OCI-LY1 (cell line): ENCODE measurements around the gene MVB12B.

Source experiments
- H2AFZ ChIP-seq: fragments of 200-600 bp; sonication (generic), shearing (Covaris generic); 2 replicates; pipeline ENCODE4 v1.6.0; 2014; ENCODE audit warnings: antibody characterized with exemption, mild to moderate bottlenecking, low read length
- H3F3A ChIP-seq: fragments of 200-600 bp; sonication (generic), shearing (Covaris generic); 2 replicates; pipeline ENCODE4 v1.6.0; 2014; ENCODE audit warnings: mild to moderate bottlenecking, antibody characterized with exemption, low read length, moderate library complexity; ENCODE audit not compliant: insufficient read depth
- H3K27ac ChIP-seq: fragments of 200-600 bp; sonication (generic); 2 replicates; pipeline ENCODE4 v1.5.1; 2014; ENCODE audit warnings: low read length, mixed run types, mild to moderate bottlenecking, low read depth; ENCODE audit not compliant: poor library complexity, severe bottlenecking
- H3K27me3 ChIP-seq: fragments of 200-600 bp; sonication (generic); 2 replicates; pipeline ENCODE4 v1.6.0; 2014; ENCODE audit warnings: antibody characterized with exemption, mild to moderate bottlenecking, low read length, moderate library complexity; ENCODE audit not compliant: insufficient read depth
- H3K36me3 ChIP-seq: fragments of 200-600 bp; sonication (generic); 2 replicates; pipeline ENCODE4 v1.6.1; 2014; ENCODE audit warnings: mild to moderate bottlenecking, antibody characterized with exemption, low read length, moderate library complexity, mixed read lengths; ENCODE audit not compliant: insufficient read depth
- H3K4me1 ChIP-seq: fragments of 200-600 bp; sonication (generic); 2 replicates; pipeline ENCODE4 v1.5.1; 2014; ENCODE audit warnings: mild to moderate bottlenecking, low read length, moderate library complexity; ENCODE audit not compliant: insufficient read depth, severe bottlenecking
- H3K4me2 ChIP-seq: fragments of 200-600 bp; sonication (generic), shearing (Covaris generic); 2 replicates; pipeline ENCODE4 v1.6.1; 2014; ENCODE audit warnings: low read length
- H3K4me3 ChIP-seq: fragments of 200-600 bp; sonication (generic); 2 replicates; pipeline ENCODE4 v1.5.1; 2014; ENCODE audit warnings: low read length, low read depth, mild to moderate bottlenecking, mixed read lengths; ENCODE audit not compliant: poor library complexity, severe bottlenecking
- H3K79me2 ChIP-seq: fragments of 200-600 bp; shearing (Covaris generic); 2 replicates; pipeline ENCODE4 v1.6.1; 2016; ENCODE audit warnings: mixed run types, low read length, mixed read lengths; ENCODE audit not compliant: insufficient read depth
- H3K9ac ChIP-seq: fragments of 200-600 bp; sonication (generic), shearing (Covaris generic); 2 replicates; pipeline ENCODE4 v1.6.1; 2014; ENCODE audit warnings: mild to moderate bottlenecking, low read length, mixed read lengths
- H3K9me2 ChIP-seq: fragments of 200-600 bp; sonication (generic), shearing (Covaris generic); 2 replicates; pipeline ENCODE4 v1.6.1; 2014; ENCODE audit warnings: low read depth, mild to moderate bottlenecking, low read length, mixed read lengths
- H3K9me3 ChIP-seq: fragments of 200-600 bp; shearing (Covaris generic); 2 replicates; pipeline ENCODE4 v1.6.1; 2014; ENCODE audit warnings: low read length, mixed read lengths
- H4K20me1 ChIP-seq: fragments of 200-600 bp; sonication (generic), shearing (Covaris generic); 2 replicates; pipeline ENCODE4 v1.6.0; 2016; ENCODE audit warnings: mild to moderate bottlenecking, low read length; ENCODE audit not compliant: insufficient read depth
- EZH2 ChIP-seq: fragments of 200-600 bp; sonication (generic), shearing (Covaris generic); IDR thresholded peaks from 2 replicates; pipeline ENCODE4 v1.8.0; 2017; ENCODE audit warnings: borderline replicate concordance, mixed run types, mild to moderate bottlenecking, antibody characterized with exemption, low read length, moderate library complexity, mixed read lengths
- TF ChIP-seq, protein P1 (sequence below): fragments of 200-600 bp; sonication (generic), shearing (Covaris generic); IDR thresholded peaks from 2 replicates; pipeline ENCODE4 v1.5.1; 2017; ENCODE audit warnings: mild to moderate bottlenecking, antibody characterized with exemption, low read length, moderate library complexity, mixed read lengths

MVB12B gene

DNA sequence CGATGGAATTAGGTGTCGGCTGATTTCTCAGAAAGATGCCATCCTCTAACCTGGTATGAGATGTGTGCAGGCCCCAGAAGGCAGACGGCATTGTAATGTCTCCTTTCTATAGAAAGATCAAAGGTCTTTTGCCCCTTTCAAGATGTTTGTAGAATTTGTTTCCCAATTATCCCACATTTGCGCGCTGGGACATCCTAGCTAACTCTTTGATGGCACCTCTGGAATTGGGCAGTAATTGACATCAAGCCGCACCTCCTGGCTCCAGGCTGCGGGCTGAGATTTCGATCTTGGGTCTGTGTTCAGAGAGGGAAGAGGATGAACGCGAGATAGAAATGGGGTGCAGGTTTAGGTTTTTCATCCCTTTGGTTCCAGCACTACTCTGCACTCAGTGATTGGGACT, 202.3 kb downstream of the MVB12B start:
- no peaks in the 10 kb centered on the region for H3K79me2 ChIP-seq
- H3K36me3 ChIP-seq: no peaks in the 10 kb centered on the region
- TF ChIP-seq, protein P1, sequence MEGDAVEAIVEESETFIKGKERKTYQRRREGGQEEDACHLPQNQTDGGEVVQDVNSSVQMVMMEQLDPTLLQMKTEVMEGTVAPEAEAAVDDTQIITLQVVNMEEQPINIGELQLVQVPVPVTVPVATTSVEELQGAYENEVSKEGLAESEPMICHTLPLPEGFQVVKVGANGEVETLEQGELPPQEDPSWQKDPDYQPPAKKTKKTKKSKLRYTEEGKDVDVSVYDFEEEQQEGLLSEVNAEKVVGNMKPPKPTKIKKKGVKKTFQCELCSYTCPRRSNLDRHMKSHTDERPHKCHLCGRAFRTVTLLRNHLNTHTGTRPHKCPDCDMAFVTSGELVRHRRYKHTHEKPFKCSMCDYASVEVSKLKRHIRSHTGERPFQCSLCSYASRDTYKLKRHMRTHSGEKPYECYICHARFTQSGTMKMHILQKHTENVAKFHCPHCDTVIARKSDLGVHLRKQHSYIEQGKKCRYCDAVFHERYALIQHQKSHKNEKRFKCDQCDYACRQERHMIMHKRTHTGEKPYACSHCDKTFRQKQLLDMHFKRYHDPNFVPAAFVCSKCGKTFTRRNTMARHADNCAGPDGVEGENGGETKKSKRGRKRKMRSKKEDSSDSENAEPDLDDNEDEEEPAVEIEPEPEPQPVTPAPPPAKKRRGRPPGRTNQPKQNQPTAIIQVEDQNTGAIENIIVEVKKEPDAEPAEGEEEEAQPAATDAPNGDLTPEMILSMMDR: no peak
- no peak for TF ChIP-seq EZH2
- H2AFZ ChIP-seq: no peak overlapping the region
- H3K27ac ChIP-seq: no peak overlapping the region
- H3K9me3 ChIP-seq: no peaks in the 10 kb centered on the region
- no peak overlapping the region for H3K4me3 ChIP-seq
- H3K4me1 ChIP-seq: peaks cover 9% of the 10 kb centered on the region
- no peak overlapping the region for H3K4me2 ChIP-seq
- no peaks in the 10 kb centered on the region for H3F3A ChIP-seq
- no peaks in the 10 kb centered on the region for H4K20me1 ChIP-seq
- H3K9ac ChIP-seq: no peak overlapping the region
- peaks cover 4% of the 10 kb centered on the region; the same call in 1 of the 2 replicates for H3K27me3 ChIP-seq
- H3K9me2 ChIP-seq: no peaks in the 10 kb centered on the region

DNA sequence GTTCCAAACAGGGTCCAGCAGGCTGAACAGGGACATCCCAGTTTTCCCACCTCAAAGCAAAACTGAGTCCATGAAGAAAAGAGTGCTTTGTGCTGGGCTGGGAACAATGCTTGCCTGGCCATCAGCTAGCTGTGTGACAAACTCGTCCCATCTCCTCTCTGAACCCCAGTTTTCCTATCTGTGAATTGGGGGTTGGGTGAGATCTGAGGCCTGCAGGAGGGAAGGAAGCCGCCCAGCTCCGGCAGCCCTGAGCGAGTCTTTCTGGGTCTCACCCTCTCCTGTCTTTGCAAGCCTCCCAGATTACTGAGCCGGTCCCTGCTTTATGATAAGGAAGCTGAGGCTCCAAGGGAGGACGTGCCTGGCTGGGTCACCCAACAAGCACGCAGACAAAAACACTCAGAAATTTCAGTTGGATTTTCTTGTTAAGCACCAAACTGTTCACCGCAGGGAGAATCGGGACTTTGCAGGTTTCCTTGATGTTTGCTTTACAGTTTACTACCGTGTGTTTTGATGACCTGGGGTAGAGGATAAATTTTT, 204.5 kb downstream of the MVB12B start:
- H4K20me1 ChIP-seq: no peaks in the 10 kb centered on the region
- no peaks in the 10 kb centered on the region for H3K36me3 ChIP-seq
- H3K27me3 ChIP-seq: peaks cover 4% of the 10 kb centered on the region; the same call in 1 of the 2 replicates
- no peak overlapping the region for H2AFZ ChIP-seq
- TF ChIP-seq, protein P1: no peak
- no peak for TF ChIP-seq EZH2
- no peak overlapping the region for H3K4me2 ChIP-seq
- H3K79me2 ChIP-seq: no peaks in the 10 kb centered on the region
- H3K9me3 ChIP-seq: no peaks in the 10 kb centered on the region
- H3K4me1 ChIP-seq: peaks cover 14% of the 10 kb centered on the region
- no peaks in the 10 kb centered on the region for H3F3A ChIP-seq
- H3K27ac ChIP-seq: no peak overlapping the region
- H3K9ac ChIP-seq: no peak overlapping the region
- H3K4me3 ChIP-seq: no peak overlapping the region
- no peaks in the 10 kb centered on the region for H3K9me2 ChIP-seq

DNA sequence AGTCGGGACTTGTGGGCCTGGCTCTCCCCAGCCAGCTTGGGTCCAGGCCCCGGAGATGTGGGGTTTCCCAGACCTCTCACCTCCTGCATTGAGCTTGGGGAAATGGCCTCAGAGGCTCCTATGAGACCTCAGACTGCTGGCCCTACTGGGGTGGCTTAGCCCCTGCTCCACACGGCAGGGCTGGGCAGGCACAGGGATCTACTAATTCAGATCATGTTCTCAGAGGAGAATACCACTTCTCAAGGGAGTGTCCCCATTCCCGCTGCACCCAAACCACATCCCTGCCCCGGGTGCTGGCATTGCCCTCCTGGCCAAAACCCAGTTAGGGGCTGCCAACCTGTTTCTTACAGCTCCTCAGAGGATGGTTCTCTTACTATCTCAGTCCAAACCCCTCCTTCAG, 205.0 kb downstream of the MVB12B start:
- Histone ChIP-seq H4K20me1 (no peaks in the 10 kb centered on the region), H3K36me3 (no peaks in the 10 kb centered on the region), H3F3A (no peaks in the 10 kb centered on the region), H3K79me2 (no peaks in the 10 kb centered on the region), H3K4me3 (no peak overlapping the region), H3K9ac (no peak overlapping the region), H2AFZ (no peak overlapping the region), H3K27me3 (peaks cover 4% of the 10 kb centered on the region; the same call in 1 of the 2 replicates), H3K9me2 (no peaks in the 10 kb centered on the region), H3K9me3 (no peaks in the 10 kb centered on the region), H3K4me2 (no peak overlapping the region), H3K4me1 (peaks cover 14% of the 10 kb centered on the region), H3K27ac (no peak overlapping the region)
- no peak for TF ChIP-seq EZH2
- TF ChIP-seq, protein P1: no peak
